T-helper 2 cell treated with Interferon-gamma antibody and Interleukin-4, amounts not matched to agents 100 ng/mL and 5 ng/mL, for 36 hours (primary cell): ENCODE data around the gene TULP1. TPM values are rescaled to one million over a fixed set of nuclear protein-coding genes. Genes with fewer than 3 reads are reported as not detected.
"Not testable (repeated sequence)": the region's sequence is repeated elsewhere in the genome, so short reads cannot be mapped to it uniquely, and the experiment has no call there.

Experiments used
- intact Hi-C: fragments of 100-400 bp; cut with micrococcal nuclease; formaldehyde crosslinking; loops from one replicate; pipeline ENCODE4 v1.15.1; 2023
- total RNA-seq: library from RNA; stranded (reverse); gene quantifications from 2 replicates; pipeline ENCODE4 v1.2.3, GENCODE V29; 2022

Gene TULP1
- total RNA-seq, 1 donor from 2014 or later = not detected

DNA sequence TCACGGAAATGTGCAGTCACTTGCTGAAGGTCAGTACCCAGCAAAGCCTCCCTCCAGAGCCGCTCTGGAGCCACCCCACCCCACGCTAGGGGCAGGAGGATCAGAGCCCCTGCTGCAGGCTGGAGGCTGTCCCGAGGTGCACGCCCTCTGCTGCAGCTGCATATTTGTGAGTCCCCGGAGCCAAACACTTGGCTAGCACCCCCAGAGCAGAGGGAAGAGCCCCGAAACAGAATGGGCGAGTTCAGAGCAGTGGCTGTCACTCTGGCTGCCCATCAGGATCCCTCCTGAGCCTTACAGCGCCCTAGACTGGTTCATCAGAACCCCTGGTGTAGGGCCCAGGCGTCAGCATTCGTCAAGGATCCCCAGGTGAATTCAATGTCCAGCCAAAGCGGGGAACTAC is 9.5 kb upstream of the TULP1 start:
- intact Hi-C loops = loop anchor here (5.0 kb wide), 1 partner anchor 60 kb away; no protein-coding TSS in a partner anchor

DNA sequence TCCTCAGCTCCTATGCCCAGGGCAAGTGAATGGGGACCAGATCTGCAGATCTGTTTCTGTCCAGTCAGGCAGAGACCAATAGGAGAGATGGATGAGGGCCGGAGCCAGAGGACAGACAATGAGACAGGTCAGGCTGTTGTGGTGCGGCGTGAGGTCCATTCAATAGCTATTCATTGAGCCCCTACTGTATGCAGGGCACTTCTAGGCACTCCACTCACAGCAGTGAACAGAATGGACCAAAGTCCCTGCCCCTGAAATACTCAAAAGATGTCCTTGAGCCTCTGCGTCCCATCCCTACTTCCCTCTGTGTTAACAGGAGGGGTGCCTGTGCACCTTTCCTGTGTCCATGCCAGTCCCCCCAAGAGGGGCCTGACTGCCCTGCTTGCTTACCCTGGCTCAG is 8.5 kb upstream of the TULP1 start:
- intact Hi-C loops = loop anchor here (5.0 kb wide), 1 partner anchor 61 kb away; no protein-coding TSS in a partner anchor

DNA sequence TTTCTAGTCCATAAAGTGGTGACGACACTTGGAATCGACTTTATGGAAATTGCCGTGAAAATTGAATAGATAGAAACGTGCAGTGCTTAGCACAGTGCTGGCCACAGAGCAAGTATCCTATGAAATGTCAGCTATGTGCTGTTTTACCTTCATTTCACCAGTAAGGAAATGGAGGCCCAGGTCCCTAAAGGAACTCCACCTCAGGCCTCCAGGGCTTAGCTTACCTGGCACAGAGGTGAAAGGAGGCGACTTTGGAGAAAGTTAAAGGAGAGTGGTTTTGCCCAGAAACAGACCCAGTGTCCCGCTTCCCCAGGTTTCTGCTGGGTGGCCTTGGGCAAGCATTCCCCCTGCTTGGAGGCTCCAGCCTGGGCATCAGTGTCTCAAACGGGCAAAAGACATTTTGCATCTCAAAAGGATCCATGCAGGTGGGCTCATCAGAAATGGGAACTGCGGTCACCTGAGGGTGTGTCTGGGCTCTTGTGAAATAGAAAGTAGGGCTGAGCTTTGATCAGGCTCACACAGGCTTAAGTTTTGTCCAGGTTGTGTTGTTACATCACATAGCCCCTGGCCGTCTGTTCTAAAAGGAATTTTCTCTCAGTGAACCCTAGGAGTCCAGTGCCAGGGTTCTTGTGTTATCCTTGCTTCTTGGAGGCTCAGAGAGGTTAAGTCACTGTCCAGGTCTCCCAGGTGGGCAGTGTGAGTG is 6.8 kb upstream of the TULP1 start:
- intact Hi-C loops = loop anchor here (5.0 kb wide), 1 partner anchor 63 kb away; no protein-coding TSS in a partner anchor

DNA sequence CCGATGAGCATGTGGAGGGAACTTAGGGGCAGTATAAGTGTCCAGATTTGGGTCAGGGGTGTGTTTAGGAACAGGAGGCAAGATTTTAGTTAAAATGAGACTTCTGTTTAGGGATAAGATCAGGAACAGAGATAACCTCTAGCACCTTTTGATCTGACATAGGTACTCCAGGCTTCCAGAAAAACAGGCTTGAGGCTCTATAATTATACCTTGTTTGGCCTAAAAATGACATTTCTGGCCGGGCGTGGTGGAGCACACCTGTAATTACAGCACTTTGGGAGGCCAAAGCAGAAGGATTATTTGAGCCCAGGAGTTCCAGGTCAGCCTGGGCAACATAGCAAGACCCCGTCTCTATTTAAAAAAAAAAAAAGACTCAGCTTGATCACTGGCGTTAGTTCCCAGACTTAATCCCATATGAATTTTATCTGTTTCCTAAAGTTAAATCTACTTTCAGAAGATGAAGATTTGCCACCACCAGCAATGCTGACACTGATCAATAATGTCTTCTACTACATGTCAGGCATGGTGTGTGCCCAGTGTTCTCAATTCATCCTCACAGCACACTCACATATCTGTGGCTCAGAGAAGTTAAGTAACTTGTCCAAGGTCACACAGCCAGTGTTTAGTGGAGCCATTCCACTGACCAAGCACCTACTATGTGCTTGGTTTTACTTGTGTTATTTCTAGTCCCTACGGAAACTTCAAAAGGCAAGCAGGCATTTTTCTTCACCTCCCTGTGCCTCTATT is 6.0 kb upstream of the TULP1 start:
- intact Hi-C loops = no loop called here

DNA sequence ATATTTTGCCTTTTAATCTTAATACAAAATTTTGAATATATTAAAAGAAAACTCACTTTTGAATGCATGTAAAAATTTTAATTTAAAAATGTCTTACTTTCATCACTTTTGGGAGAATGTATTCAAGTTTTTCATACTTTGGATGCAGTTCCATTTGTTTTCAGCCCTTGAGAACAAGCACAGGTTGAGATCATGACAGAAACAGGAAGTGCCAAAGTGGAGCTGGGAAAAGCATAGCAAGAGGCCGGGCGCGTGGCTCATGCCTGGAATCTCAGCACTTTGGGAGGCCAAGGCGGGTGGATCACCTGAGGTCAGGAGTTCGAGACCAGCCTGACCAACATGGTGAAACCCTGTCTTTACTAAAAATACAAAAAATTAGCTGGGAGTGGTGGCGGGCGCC is 5.3 kb upstream of the TULP1 start:
- intact Hi-C loops = not testable (repeated sequence)

DNA sequence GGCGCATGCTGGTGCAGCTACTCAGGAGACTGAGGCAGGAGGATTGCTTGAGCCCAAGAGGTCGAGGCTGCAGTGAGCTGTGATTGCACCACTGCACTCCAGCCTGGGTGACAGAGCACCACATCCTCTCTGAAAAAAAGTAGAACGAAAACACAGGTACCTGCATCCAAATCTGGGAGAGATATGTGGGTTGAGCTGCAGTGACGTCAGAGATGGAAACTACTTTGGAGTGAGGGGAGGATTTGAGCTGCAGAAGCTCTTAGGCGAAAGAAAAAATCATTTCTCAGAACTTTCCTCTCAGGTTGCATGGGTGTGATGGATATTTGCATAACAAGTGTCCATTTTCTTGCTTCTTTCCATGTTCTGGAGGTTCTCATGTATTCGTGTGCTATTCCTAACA is 4.0 kb upstream of the TULP1 start:
- intact Hi-C loops = no loop called here

DNA sequence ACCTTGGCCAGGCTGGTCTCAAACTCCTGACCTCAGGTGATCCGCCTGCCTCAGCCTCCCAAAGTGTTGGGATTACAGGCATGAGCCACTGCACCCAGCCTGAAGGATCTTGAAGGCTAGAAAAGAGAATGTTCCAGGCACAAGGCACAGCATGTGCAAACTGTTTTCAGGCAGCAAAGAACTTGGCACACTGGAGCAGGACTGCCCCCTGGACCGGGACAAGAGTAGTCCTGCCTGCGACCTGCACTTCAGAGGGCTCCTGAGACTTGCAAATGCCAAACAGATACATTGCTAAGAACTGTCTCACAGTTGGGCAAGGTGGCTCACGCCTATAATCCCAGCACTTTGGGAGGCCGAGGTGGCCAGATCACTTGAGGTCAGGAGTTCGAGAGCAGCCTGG is 3.2 kb upstream of the TULP1 start:
- intact Hi-C loops = not testable (repeated sequence)

DNA sequence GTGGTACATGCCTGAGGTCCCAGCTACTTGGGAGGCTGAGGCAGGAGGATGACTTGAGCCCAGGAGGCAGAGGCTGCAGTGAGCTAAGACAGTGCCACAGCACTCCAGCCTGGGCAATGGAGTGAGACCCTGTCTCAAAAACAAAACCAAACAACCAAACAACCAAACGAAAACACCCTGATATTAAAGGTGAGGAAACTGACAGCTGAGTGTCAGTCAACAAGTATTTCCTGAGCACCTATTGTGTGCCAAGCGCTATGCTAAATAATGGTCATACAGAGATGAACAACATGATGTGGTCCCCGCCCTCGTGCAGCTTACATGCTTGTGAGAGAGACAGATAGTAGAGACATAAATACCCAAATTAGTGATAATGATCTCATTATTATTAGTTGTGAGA is 1.9 kb upstream of the TULP1 start:
- intact Hi-C loops = no loop called here

DNA sequence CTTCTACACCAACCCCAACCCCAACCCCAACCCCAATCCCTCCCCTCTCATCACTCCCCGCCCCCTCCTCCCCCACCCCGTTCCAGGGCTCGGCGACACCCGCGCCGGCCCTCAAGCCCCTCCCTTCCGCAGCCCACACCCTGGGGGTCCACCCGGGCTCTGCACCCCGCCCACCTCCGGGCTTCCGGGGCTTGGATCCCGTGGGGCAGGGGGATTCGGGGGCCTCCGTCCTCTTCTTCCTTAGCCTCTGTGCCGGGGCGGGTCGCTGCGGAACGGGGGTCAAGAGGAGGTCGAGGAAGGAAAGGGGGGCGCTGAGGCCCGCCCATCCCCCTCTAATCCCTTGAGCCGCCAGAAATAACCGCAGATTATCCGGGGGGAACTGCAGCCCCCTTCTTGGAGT is 690 bp downstream of the TULP1 start:
- intact Hi-C loops = no loop called here

DNA sequence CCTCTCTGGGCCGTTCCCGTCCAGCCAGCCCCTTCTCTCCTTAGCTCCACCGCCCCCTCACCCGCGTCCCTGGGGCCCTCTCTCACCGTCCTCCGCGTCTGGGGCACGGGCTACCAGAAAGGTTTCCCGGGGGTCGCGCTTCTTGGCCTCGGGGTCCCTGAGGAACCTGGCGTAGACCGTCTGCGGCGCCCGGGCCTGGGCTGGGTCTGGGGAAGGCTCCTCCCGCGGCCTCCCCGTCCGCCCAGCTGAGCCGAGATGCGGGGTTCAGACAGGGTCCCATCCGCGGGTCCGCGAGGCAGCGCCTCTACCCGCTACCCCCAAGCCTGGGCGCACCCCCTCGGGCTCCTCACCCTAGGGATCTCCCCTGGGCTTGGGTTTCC is 1.1 kb downstream of the TULP1 start:
- intact Hi-C loops = no loop called here

DNA sequence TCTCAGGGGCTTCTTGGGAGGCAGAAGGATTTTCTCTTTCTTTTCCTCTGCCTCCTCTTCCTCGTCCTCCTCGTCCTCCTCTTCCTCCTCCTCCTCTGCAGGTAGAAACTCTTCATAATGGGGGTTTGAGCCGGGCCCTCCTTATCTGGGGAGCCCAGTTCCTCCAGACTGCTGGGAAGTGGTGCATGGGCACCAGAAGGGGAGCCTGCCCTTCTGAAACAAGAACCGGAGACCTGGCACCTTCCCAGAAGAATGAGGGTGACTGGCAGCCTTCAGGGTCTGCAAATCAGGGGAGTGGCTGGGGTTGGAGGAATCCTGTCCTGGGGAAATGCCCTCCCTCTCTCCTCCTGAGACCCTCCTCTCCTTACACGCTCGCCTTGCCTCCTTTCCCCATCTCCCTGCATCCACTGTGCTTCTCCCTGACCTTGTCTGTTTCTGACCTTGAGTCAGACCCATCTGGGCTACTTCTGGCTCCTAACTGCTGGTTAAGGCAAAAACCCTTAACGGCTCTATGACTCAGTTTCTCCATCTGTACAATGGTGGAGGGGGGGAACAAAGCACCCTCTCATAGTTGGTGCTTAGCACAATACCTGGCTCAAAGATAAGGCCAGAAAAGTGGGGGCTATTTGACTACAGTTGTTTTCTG is 1.7 kb downstream of the TULP1 start:
- intact Hi-C loops = no loop called here

DNA sequence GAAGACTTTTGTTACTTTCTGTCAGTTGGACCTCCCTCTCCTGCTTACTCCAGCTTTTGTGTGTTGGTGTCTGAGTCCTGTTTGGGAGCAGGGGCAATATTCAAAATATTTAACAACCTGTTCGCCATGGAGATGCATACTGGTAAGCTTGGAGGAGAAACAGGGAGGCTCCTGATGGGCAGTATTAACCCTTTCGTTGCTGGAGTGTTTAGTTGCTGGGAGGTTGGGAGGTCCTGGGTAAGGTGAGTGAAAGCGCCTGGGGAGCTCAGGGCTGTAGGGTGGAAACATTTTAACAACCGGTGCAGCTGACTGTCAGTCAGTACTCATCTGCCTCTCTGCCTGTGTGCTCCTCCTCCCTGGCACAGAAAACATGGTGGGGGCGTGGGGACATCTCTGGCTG is 4.2 kb downstream of the TULP1 start:
- intact Hi-C loops = no loop called here

DNA sequence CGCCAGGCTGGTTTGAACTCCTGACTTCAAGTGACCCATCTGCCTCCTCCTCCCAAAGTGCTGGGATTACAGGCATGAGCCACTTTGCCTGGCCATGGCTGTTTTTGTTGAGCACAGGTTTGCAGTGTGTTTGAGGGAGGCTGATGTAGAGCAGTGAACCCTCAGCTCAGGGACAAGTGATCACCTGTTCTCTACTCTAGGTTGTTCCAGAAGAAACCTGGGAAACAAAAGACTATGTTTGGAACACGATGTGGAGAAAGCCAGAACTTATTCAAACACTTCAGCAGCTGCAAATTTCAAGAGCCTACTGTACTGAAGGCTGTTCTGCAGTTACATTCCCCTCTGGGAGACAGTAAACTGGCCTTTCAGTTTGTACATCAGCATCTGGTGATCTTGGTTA is 4.7 kb downstream of the TULP1 start:
- intact Hi-C loops = no loop called here

DNA sequence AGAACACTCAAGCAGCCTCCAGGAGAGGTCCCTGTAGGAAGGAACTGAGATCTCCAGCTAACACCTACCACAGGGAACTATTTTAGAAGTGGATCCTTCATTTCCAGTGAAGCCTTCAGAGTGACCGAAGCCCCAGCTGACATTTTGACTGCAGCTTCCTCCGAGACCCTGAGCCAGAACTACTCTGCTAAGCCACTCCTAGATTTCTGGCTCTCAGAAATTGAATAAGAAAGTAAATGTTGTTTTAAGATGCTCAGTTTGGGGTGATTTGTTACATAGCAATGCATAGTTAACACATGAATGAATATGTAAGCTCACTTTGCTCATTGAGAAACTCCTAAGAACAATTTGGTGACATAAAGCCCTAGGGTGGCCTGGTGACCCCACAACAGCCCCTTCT is 5.5 kb downstream of the TULP1 start:
- intact Hi-C loops = no loop called here

DNA sequence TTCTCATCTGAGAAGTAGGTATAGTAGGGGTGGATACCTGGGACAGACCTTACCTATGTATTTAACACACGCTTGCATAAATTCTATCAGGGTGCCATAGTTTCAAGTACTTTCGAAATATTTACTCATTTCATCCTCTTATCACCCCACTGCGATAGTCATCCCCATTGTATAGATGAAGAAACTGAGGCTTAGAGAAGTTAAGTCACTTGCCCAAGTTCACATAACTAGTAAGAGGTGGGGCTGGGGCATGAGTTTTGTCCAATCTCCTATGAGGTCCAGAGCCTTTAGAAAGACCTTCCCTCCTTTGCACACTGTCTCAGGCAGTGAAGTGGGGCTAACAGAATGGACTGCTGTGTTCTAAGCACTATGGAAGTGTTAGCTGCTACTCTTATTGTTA is 6.2 kb downstream of the TULP1 start:
- intact Hi-C loops = no loop called here

DNA sequence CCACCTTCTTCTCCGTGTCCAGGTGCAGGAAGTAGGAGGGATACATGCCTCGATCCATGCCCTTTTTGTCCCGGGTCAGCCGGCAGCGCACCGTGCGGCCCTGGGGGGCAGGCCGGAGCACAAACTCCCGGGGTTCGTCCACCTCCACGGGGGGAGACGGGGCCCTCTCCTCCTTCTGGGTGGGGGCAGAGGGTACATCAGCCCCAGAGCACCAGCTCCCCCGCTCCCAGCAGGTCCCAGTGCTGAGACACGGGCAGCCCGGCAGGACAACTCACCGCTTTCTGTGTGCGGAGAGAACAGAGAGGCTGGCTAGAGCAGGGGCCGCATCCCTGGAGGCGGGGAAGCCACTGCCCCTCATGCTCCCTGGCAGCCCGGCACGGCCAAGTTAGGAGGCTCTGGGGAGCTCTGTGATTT is 6.7 kb downstream of the TULP1 start:
- intact Hi-C loops = no loop called here

DNA sequence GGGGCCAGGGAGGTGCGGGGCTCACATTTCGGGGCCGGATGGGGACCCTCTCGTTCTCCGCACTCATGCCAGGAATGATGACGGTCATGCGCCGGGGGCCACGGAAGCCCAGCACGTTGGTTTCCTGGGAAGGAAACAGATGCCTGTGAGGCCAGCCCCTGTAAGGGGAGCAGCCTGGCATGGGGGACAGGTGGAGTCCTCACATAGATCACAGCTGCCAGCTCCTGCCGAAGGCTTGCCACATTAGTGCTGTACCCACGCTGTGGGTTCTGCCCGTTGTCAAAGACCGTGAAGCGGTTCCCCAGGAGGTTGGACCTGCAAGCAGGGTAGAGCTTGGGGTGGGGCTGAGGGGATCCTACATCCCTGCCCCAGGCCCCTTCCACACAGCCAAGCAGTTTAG is 9.2 kb downstream of the TULP1 start:
- intact Hi-C loops = no loop called here

DNA sequence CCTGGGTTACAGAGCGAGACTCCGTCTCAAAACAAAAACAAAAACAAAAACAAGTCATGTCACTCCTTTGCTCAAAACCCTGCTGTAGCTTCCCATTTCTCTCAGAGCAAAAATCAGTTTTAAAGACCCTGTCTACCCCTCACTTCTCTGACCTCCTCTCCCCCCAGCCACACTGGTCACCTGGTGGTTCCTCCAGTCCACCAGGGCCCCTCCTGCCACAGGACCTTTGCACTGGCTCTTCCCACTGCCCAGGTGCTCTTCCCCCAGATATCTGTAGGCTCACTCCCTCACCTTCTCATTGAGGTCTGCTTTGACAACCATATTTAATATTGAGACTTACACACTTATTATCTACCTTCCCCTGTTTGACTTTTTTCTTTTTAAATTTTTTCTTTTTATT is 10.9 kb downstream of the TULP1 start:
- intact Hi-C loops = no loop called here

DNA sequence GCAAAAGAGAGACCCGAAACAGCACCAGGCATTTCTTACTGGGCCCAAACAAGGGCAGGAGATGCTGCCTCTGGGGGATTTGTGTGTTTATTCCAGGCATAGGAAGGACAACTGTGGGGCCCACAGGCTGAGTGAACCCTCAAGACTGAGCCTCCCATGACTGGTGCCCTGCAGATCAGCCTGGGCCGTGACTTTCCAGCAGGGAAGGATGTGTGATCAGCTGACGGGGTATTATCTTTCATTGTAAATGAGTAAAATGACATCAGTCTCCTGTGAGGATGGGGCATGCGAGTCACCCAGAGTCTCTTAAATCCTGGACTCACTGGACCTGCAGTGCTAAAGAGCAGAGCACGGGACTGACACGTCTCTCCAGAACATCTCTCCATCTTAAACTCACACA is 11.9 kb downstream of the TULP1 start:
- intact Hi-C loops = no loop called here

DNA sequence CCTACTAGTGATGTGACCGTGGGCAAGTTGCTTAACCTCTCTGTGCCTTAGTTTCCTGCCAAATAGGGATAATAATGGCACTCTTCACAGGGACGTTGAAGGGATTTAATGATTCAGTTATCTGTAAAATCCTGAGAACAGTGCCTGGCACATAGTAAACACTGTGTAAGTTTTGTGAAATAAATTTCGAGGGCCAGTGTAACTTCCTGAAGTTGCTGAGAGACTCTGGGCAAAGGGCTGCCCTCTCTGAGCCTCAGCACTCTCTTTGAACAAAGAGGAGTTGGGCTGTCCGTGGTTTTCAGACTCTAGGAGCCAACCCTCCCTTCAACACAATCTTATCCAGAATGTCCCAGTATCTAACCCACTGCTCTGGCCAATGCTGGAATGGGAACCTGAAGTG is 13.3 kb downstream of the TULP1 start:
- intact Hi-C loops = no loop called here

DNA sequence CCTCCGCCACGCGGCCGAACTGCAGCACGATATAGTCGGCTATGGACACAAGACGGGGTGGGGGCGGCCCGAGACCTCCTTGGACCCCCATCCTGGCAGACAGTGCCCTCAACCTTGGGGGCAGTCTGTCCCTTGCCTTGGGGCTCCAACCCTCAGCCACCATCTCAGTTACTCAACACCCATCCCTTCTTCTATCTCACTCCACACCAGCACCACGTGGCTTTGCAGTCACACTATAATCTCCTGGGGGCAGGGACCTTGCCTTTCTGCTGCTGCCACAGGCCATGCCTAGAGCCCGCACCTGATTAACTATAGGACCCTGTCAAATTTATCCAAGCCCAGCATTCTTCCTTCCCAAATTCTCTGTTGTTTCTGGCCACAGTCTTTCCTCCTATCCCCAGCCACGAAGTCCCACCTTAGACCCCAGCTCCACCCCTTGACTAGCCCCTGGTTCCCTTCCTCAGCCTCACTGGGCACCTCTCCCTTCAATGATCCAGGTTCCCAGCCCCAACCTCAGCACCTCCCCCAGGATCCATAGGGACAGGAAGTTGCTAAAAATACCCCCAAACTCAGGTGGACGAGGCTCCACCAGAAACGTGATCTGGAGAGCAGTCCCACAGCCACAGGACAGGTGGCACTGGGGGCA is 14.2 kb downstream of the TULP1 start:
- intact Hi-C loops = no loop called here
